Activated T-helper 17 cell treated with anti-CD3 and anti-CD28 coated beads, Interleukin-2, amount 50 U/mL, for 72 hours (primary cell): ENCODE data around the gene NRIP1. TPM values are rescaled to one million over a fixed set of nuclear protein-coding genes. Genes with fewer than 3 reads are reported as not detected.
A peak's percentile ranks its signal among the peaks of the same experiment; 100 is the strongest.
"Not testable (repeated sequence)": the region's sequence is repeated elsewhere in the genome, so short reads cannot be mapped to it uniquely, and the experiment has no call there.

Experiments
- ATAC-seq: fragments of 150-1000 bp; cut with Tn5 transposase; replicated peaks from 2 replicates; pipeline ENCODE4 v1.10.0; 2021; ENCODE audit warnings: mild to moderate bottlenecking, moderate library complexity
- H3K27ac Mint-ChIP-seq: one replicate; pipeline ENCODE4 v1.8.0; 2022; ENCODE audit warnings: mixed read lengths
- H3K27me3 Mint-ChIP-seq: one replicate; pipeline ENCODE4 v1.8.0; 2022; ENCODE audit warnings: mixed read lengths
- H3K36me3 Mint-ChIP-seq: one replicate; pipeline ENCODE4 v1.8.0; 2022; ENCODE audit warnings: low read depth, mild to moderate bottlenecking, mixed read lengths
- H3K4me1 Mint-ChIP-seq: one replicate; pipeline ENCODE4 v1.8.0; 2022; ENCODE audit warnings: mixed read lengths
- H3K4me3 Mint-ChIP-seq: one replicate; pipeline ENCODE4 v1.8.0; 2022; ENCODE audit warnings: mild to moderate bottlenecking, mixed read lengths
- H3K9me3 Mint-ChIP-seq: one replicate; pipeline ENCODE4 v1.8.0; 2022; ENCODE audit warnings: mixed read lengths
- total RNA-seq, 2 donors: library from RNA; stranded (reverse); gene quantifications; one replicate each; pipeline ENCODE4 v1.2.3, GENCODE V29; 2022

NRIP1 gene
- total RNA-seq, 2 donors from 2014 or later: 6.9 to 7.6 TPM

DNA sequence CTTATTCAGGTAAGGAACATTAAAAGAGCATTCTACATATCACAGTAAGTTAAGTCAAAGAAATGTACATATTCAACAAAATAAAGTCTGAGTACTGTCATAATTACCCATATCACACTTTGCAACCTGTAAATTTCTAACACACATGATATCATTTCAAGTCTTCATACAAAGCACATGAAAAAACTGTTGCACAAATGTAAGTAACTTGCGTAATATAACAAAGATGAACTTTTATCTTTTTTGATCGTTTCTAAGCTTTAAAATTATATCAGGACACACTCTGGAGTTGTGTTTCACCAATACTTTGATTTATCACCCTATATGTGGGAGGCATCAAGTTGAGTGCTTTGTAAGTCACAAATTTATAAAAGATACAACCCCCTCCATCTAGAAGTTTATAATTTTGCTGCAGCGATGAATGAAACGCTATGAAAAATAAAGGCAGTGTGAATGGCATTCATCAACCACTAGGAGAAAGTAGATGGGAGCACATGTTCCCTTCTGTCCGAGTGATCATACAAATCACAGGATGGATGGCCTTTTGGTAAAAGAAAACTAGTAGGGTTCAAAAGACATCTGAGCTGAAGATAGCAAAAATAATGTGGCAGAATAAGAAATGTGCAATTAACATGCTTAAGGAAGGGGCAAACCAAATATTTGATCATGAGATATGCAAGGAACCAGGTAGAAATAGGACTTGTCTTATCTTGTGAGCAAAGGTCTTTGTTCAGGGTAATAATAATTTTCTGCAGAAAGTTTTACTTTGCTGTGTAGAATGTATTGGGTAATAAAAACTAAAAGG is 27.5 kb downstream of the NRIP1 start:
- Mint-ChIP-seq H3K27ac (no peak overlapping the region), H3K36me3 (no peaks in the 10 kb centered on the region), H3K4me1 (peaks cover 6% of the 10 kb centered on the region), H3K27me3 (no peaks in the 10 kb centered on the region), H3K4me3 (no peak overlapping the region), H3K9me3 (no peaks in the 10 kb centered on the region)
- ATAC-seq: no peak

DNA sequence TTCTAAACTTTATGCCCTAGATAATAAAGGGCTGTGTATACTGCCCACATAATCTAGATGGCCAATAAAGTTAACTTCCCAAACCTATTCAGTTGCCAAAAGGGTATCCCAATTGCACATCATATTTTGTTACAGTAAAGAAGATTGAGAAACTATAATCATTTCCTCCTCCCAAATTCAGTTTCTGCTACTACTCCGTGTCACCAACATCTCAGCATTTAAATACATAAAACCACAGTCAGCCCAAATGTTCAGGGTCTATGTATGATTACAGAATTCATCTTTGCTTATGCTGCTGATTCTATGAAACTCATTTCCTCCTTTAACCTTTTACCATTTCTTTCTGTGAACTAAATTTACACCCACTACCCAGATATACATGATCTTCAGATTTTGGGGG is 28.6 kb downstream of the NRIP1 start:
- H3K36me3 Mint-ChIP-seq: no peaks in the 10 kb centered on the region
- ATAC-seq: no peak
- H3K9me3 Mint-ChIP-seq: no peaks in the 10 kb centered on the region
- H3K4me1 Mint-ChIP-seq: peaks cover 10% of the 10 kb centered on the region
- no peaks in the 10 kb centered on the region for H3K27me3 Mint-ChIP-seq
- peak overlapping the region; percentile 21 for H3K4me3 Mint-ChIP-seq
- H3K27ac Mint-ChIP-seq: peak overlapping the region; percentile 9

DNA sequence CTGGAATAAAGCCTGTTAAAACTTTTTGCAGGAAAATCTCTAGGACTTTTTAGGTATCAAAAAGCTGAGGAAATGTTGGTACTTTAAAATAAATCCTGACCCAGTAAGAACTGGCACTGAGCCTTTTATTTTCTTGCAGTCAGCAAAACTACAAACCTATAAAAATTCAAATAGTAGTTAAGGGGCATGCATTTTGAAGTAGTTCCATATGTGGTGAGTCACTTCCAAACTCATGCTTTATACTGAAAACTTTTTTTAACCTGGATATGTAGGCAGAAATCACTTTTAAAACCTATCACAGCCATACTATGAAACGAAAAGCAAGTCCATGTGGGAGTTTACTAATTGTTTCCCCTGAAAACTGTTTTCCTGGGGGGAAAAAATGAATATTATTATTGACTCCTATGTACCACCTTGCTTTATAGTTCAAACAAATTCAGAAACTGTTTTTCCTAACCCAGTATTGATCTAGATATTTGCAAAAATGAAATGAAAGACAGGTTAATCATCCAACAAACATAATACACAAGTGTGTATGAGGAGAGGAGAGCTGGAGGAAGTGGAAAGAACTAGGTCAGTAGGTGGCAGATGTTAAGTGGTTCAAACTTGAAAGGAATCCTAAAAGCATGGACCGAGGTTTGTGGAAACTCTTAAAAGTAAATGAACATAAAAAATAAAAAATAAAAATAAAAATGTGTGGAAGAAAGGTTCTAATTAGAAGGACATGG is 30.5 kb downstream of the NRIP1 start:
- H3K4me1 Mint-ChIP-seq: peaks cover 11% of the 10 kb centered on the region
- peak overlapping the region; percentile 52 for H3K4me3 Mint-ChIP-seq

DNA sequence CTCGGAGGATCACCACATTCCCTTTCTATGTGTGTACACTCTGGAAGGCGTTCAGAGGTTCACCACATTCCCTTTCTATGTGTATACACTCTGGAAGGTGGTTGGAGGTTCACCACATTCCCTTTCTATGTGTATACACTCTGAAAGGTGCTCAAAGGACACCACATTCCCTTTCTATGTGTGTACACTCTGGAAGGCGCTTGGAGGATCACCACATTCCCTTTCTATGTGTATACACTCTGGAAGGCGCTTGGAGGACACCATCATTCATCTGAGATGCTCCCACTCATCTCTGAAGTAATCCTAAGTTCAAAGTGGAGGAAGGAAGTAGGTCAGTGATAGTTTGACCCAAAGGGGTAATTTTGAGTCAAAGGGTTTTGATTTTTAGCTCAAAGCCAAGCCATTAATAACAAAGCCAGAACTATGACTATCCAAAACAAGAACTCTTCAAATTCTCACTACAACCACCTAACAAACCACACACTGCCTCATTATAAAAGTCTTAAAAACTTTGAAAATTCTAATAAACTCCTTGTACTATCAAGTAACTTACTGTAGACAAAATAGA is 32.9 kb downstream of the NRIP1 start:
- Mint-ChIP-seq H3K4me1 (peaks cover 17% of the 10 kb centered on the region), H3K27me3 (no peaks in the 10 kb centered on the region), H3K27ac (no peak overlapping the region), H3K4me3 (no peak overlapping the region), H3K36me3 (no peaks in the 10 kb centered on the region), H3K9me3 (no peaks in the 10 kb centered on the region)
- ATAC-seq: peak; percentile 67

More for the DNA sequence above, 30.5 kb downstream of the NRIP1 start:
- Mint-ChIP-seq H3K27me3 (no peaks in the 10 kb centered on the region), H3K9me3 (no peaks in the 10 kb centered on the region), H3K27ac (peak overlapping the region; percentile 75), H3K36me3 (no peaks in the 10 kb centered on the region)
- peak; percentile 60 for ATAC-seq

DNA sequence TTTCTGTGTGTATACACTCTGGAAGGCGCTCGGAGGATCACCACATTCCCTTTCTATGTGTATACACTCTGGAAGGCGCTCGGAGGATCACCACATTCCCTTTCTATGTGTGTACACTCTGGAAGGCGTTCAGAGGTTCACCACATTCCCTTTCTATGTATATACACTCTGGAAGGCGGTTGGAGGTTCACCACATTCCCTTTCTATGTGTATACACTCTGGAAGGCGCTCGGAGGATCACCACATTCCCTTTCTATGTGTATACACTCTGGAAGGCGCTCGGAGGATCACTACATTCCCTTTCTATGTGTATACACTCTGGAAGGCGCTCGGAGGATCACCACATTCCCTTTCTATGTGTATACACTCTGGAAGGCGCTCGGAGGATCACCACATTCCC is 33.4 kb downstream of the NRIP1 start:
- H3K27me3 Mint-ChIP-seq, H3K27ac Mint-ChIP-seq, H3K9me3 Mint-ChIP-seq, H3K4me3 Mint-ChIP-seq, ATAC-seq, H3K36me3 Mint-ChIP-seq: not testable (repeated sequence)
- H3K4me1 Mint-ChIP-seq: peaks cover 17% of the 10 kb centered on the region

DNA sequence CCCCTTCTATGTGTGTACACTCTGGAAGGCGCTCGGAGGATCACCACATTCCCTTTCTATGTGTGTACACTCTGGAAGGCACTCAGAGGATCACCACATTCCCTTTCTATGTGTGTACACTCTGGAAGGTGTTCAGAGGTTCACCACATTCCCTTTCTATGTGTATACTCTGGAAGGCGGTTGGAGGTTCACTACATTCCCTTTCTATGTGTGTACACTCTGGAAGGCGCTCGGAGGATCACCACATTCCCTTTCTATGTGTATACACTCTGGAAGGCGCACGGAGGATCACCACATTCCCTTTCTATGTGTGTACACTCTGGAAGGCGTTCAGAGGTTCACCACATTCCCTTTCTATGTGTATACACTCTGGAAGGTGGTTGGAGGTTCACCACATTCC is 33.9 kb downstream of the NRIP1 start:
- not testable (repeated sequence) for H3K36me3 Mint-ChIP-seq, H3K27me3 Mint-ChIP-seq, H3K4me3 Mint-ChIP-seq, H3K27ac Mint-ChIP-seq, H3K9me3 Mint-ChIP-seq, ATAC-seq
- peaks cover 17% of the 10 kb centered on the region for H3K4me1 Mint-ChIP-seq

DNA sequence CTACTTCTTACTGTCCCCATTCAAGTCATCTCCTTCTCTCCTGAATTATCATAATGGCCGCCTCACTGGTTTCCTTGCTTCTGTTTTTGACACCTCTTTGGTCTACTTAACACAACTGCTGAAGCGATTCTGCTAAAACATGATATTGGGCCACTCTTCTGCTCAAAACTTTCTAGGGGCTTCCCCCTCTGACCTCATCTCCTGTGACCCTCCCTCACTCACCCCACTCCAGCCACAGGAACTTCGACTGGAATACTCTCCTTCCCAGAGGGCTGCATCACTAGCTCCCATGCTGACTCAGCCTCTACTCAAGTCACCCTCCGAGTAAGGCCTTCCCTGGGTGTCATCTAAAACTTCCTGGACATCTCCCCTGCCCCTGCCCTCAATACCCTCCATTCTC is 35.7 kb downstream of the NRIP1 start:
- Mint-ChIP-seq H3K4me1 (peaks cover 12% of the 10 kb centered on the region), H3K9me3 (no peaks in the 10 kb centered on the region), H3K27ac (no peak overlapping the region)

DNA sequence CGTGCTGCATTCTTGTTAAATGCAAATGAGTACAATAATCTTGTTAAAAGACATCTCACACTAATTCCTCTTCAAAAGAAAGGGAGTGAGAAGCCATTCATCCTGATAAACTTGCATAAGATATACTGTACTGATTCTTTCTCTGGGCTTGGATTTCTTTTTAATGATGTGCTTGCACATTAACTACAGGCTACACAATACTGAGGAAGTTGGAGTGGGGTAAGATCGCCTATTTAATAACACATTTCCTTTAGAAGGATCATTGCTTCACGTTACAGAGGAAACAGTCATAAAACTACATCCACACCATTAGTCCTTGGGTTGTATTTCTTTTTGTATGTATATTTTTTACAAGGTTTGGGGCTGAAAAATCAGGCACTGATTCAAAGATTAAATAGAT is 36.6 kb downstream of the NRIP1 start:
- no peaks in the 10 kb centered on the region for H3K27me3 Mint-ChIP-seq
- peaks cover 12% of the 10 kb centered on the region for H3K4me1 Mint-ChIP-seq
- no peaks in the 10 kb centered on the region for H3K36me3 Mint-ChIP-seq
- no peak for ATAC-seq
- H3K4me3 Mint-ChIP-seq: no peak overlapping the region
- no peak overlapping the region for H3K27ac Mint-ChIP-seq
- H3K9me3 Mint-ChIP-seq: no peaks in the 10 kb centered on the region

More for the DNA sequence above, 35.7 kb downstream of the NRIP1 start:
- ATAC-seq: no peak
- no peaks in the 10 kb centered on the region for H3K36me3 Mint-ChIP-seq
- H3K27me3 Mint-ChIP-seq: no peaks in the 10 kb centered on the region
- H3K4me3 Mint-ChIP-seq: no peak overlapping the region

DNA sequence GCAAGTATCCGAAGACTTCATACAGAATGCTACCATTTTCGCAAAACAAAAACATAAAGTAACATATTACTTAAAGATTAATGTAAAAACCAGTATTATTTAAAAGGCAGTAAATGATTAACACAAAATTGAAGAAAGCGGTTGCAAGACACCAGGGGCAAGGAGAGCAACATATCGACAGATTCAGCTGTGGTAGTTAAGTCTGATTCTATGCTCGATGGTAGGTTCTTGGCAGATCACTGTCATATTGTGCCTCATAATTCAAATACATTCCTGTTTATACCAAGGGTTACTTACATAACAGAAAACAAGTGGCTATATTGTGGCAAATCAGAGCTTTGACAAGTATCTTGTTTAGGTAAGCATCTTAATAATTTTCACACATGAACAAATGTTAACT is 37.7 kb downstream of the NRIP1 start:
- H3K36me3 Mint-ChIP-seq: no peaks in the 10 kb centered on the region
- H3K4me3 Mint-ChIP-seq: no peak overlapping the region
- peaks cover 12% of the 10 kb centered on the region for H3K4me1 Mint-ChIP-seq
- H3K27ac Mint-ChIP-seq: no peak overlapping the region
- H3K27me3 Mint-ChIP-seq: no peaks in the 10 kb centered on the region
- no peaks in the 10 kb centered on the region for H3K9me3 Mint-ChIP-seq
- no peak for ATAC-seq

DNA sequence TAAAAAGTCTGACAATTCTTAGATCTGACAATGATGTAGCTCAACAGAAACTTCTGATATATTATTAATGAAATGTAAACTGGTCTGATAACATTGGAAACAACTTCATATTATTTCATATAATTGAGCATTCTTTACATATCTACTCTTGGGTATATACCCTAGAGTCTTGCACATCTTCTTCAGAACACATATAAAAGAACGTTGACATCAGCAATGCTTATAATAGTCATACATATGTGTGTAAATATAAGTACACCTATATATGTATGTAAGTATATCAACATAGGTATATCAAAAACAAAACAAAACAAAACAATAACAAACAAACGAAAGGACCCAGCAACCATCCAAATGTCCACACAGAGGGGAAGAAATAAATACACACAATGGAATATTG is 38.4 kb downstream of the NRIP1 start:
- no peaks in the 10 kb centered on the region for H3K9me3 Mint-ChIP-seq
- H3K27me3 Mint-ChIP-seq: no peaks in the 10 kb centered on the region
- no peak for ATAC-seq
- H3K4me1 Mint-ChIP-seq: peaks cover 7% of the 10 kb centered on the region
- no peak overlapping the region for H3K4me3 Mint-ChIP-seq
- H3K27ac Mint-ChIP-seq: no peak overlapping the region
- H3K36me3 Mint-ChIP-seq: no peaks in the 10 kb centered on the region

DNA sequence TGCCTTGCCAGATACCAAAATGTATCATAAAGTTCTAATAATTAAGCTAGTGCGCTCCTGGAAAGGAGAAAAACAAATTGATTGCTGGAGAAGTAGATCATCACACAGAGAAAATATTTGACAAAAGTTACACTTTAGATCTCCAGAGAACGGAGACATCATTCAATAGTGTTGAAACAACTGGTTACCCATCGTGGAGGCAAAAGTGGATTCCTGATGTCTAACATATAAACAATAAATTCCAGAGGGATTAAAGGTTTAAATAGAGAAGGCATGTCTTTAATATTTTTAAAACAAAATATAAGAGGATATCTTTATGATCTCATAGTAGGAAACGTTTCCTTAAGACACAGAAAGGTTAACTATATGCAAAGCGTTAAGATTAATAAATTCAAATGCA is 41.0 kb downstream of the NRIP1 start:
- H3K9me3 Mint-ChIP-seq: no peaks in the 10 kb centered on the region
- no peaks in the 10 kb centered on the region for H3K36me3 Mint-ChIP-seq
- no peak overlapping the region for H3K27ac Mint-ChIP-seq
- H3K27me3 Mint-ChIP-seq: no peaks in the 10 kb centered on the region
- peaks cover 6% of the 10 kb centered on the region for H3K4me1 Mint-ChIP-seq
- no peak for ATAC-seq
- H3K4me3 Mint-ChIP-seq: no peak overlapping the region

DNA sequence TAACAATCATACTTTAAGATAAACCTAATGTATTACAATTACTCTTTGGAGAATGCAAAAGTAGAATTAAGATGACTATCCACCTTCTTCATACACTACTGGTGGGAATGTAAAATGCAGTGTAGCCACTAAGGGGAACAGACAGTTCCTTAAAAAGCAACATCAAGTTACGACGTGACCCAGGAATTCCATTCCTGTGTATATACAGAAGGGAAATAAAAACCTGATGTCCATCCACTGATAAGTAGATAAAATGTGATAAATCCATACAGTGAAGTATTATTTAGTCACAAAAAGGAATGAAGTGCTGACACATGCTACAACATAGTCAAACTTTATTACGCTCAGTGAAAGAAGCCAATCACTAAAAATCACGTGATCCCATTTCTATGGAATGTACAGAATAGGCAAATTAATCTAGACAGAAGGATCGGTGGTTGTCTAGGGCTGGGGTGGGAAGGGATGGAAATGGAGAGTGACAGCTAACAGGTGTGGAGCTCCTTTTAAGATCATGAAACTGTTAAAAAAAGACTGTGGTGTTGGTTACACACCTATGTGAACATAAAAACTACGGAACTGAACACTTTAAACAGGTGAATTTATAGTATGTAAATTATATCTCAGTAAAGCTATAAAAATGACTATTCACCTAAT is 42.1 kb downstream of the NRIP1 start:
- Mint-ChIP-seq H3K36me3 (no peaks in the 10 kb centered on the region), H3K9me3 (no peaks in the 10 kb centered on the region), H3K4me3 (no peak overlapping the region), H3K4me1 (peaks cover 10% of the 10 kb centered on the region), H3K27ac (no peak overlapping the region), H3K27me3 (no peaks in the 10 kb centered on the region)
- ATAC-seq: no peak

DNA sequence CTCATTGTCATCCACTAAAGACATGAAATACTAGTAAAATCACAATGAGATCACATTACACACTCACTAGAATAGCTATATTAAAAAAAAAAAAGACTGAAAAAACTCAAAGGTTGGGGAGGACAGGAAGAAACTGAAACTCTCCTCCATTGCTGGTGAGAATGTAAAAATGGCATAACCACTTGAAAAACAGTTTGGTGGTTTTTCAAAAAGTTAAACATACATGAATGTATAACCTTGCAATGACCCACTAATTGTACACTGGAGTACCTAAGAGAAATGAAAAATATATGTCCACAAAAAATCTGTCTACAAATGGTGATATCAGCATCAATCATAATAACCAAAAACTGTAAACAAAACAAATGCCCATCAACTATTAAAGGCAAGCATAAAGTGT is 44.0 kb downstream of the NRIP1 start:
- peaks cover 10% of the 10 kb centered on the region for H3K4me1 Mint-ChIP-seq
- no peaks in the 10 kb centered on the region for H3K27me3 Mint-ChIP-seq
- no peaks in the 10 kb centered on the region for H3K36me3 Mint-ChIP-seq
- H3K4me3 Mint-ChIP-seq: no peak overlapping the region
- no peak for ATAC-seq
- H3K27ac Mint-ChIP-seq: no peak overlapping the region
- no peaks in the 10 kb centered on the region for H3K9me3 Mint-ChIP-seq

DNA sequence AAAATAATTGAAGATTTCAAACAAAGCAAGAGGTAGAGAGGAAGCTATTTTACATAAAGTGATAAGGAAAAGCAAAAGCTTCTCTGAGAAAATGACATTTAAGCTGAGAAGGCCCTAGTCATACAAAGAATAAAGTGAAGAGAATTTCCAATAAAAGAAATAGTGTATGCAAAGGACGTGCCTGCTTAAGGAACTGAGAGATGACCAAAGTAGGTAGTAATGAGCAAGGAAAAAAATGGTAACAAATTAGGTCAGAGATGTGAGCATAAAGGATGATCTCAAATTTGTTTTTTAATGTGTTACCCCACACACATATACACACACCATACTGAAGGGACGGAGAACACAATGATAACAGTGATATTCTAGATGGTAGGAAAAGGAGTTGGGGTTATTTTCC is 46.4 kb downstream of the NRIP1 start:
- peaks cover 7% of the 10 kb centered on the region for H3K36me3 Mint-ChIP-seq
- no peaks in the 10 kb centered on the region for H3K27me3 Mint-ChIP-seq
- ATAC-seq: peak; percentile 77
- peak overlapping the region; percentile 24 for H3K4me3 Mint-ChIP-seq
- H3K27ac Mint-ChIP-seq: no peak overlapping the region
- H3K4me1 Mint-ChIP-seq: peaks cover 10% of the 10 kb centered on the region
- H3K9me3 Mint-ChIP-seq: no peaks in the 10 kb centered on the region
